Measurements from ENCODE around the gene PKN3.

DNA sequence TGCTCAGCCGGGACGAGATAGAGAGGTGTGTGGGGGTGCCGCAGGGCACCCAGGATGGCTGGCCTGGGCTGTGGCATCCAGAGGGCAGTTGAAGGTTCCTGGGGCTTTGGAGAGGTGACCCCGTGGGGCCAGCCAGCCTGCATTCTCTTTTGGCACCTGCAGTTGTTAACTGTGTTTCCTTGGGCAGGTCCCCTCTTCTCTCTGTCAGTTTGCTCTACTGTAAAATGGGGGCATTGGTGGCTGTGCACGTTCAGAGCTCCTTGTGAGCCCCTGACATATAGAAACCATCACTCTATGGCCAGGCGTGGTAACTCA lies 13.1 kb downstream of the PKN3 start:
- TF ChIP-seq, protein P1, sequence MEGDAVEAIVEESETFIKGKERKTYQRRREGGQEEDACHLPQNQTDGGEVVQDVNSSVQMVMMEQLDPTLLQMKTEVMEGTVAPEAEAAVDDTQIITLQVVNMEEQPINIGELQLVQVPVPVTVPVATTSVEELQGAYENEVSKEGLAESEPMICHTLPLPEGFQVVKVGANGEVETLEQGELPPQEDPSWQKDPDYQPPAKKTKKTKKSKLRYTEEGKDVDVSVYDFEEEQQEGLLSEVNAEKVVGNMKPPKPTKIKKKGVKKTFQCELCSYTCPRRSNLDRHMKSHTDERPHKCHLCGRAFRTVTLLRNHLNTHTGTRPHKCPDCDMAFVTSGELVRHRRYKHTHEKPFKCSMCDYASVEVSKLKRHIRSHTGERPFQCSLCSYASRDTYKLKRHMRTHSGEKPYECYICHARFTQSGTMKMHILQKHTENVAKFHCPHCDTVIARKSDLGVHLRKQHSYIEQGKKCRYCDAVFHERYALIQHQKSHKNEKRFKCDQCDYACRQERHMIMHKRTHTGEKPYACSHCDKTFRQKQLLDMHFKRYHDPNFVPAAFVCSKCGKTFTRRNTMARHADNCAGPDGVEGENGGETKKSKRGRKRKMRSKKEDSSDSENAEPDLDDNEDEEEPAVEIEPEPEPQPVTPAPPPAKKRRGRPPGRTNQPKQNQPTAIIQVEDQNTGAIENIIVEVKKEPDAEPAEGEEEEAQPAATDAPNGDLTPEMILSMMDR (conservative IDR thresholded peaks at IDR 0.05; ENCODE audit: low read depth, low read length), result no peak
- TF ChIP-seq EZH2 (IDR thresholded peaks at IDR 0.05; ENCODE audit: low read length, unreplicated experiment) (no peak), EZH2phosphoT487 (IDR thresholded peaks at IDR 0.05; ENCODE audit: borderline replicate concordance, low read length) (no peak)
